A549 (cell line): Measurements from ENCODE around the gene CTU1. TPM values are rescaled to one million over a fixed set of nuclear protein-coding genes. Genes with fewer than 3 reads are reported as not detected.

ENCODE experiments used
- ATAC-seq, 2 experiments: fragments of 200-7000 bp in 1 of 2; fragments of >200 bp in 1 of 2; cut with Nextera tagmentation in 1 of 2; cut with Tn5 transposase in 1 of 2; 3 replicates each; pipeline versions ENCODE4 v1.8.0 to v1.9.1; 2018 to 2020; ENCODE audit warnings: mild to moderate bottlenecking in 1 of 2, moderate library complexity in 1 of 2
- CTCF ChIA-PET: fragments of 300-600 bp; sonication (Branson Sonifier 250); formaldehyde crosslinking; extraction: SDS; loops from one replicate; lab custom pipeline; 2021; ENCODE audit warnings: antibody characterized with exemption, inconsistent platforms; lab: Yijun Ruan, JAX
- POLR2A ChIA-PET: fragments of 350-600 bp; formaldehyde crosslinking; extraction: SDS; loops from one replicate; lab custom pipeline; 2021; ENCODE audit warnings: antibody characterized with exemption, inconsistent platforms; lab: Yijun Ruan, JAX
- DNase-seq, 2 experiments: peaks; one replicate each; pipeline versions ENCODE4 v3.0.0 to v3.0.0-alpha.2; 2011 to 2016; ENCODE audit warnings: low read depth in 1 of 2, low spot score in 1 of 2
- FAIRE-seq: peaks from 2 replicates; lab custom pipeline; 2011; peaks lifted over from hg19 to GRCh38; lab: Jason Lieb, UNC
- H3K27ac ChIP-seq, 2 experiments: fragments of >200 bp; sonication (Bioruptor Twin); formaldehyde crosslinking; 3 replicates each; pipeline ENCODE4 v1.5.1; 2016 to 2017
- H3K4me1 ChIP-seq: fragments of >200 bp; sonication (Bioruptor Twin); formaldehyde crosslinking; 3 replicates; pipeline ENCODE4 v1.6.1; 2016
- H3K4me2 ChIP-seq: fragments of >200 bp; sonication (Bioruptor Twin); formaldehyde crosslinking; 3 replicates; pipeline ENCODE4 v1.6.1; 2016
- H3K4me3 ChIP-seq: fragments of >200 bp; sonication (Bioruptor Twin); formaldehyde crosslinking; 3 replicates; pipeline ENCODE4 v1.5.1; 2016
- H3K9me3 ChIP-seq: fragments of >200 bp; sonication (Bioruptor Twin); formaldehyde crosslinking; 3 replicates; pipeline ENCODE4 v1.6.1; 2016
- CBX8 ChIP-seq: fragments of 200-600 bp; sonication (generic); IDR thresholded peaks from 2 replicates; pipeline ENCODE4 v1.6.1; 2016
- CEBPB ChIP-seq, 2 experiments: fragments of >200 bp in 1 of 2; sonication (Bioruptor Twin) in 1 of 2; formaldehyde crosslinking in 1 of 2; IDR thresholded peaks; 2 replicates each; pipeline ENCODE4 v1.6.1; 2012 to 2016
- CHD2 ChIP-seq: fragments of 150-350 bp; IDR thresholded peaks from 2 replicates; pipeline ENCODE4 v1.6.1; 2014; ENCODE audit warnings: low read length; ENCODE audit not compliant: partially characterized antibody
- CHD4 ChIP-seq: fragments of 200-600 bp; sonication (generic); IDR thresholded peaks from 2 replicates; pipeline ENCODE4 v1.6.1; 2016; ENCODE audit warnings: antibody characterized with exemption, mild to moderate bottlenecking, borderline replicate concordance
- CTCF ChIP-seq: fragments of >200 bp; sonication (Bioruptor Twin); formaldehyde crosslinking; IDR thresholded peaks from 3 replicates; pipeline ENCODE4 v1.5.1; 2016
- ELK1 ChIP-seq: fragments of 150-350 bp; IDR thresholded peaks from 2 replicates; pipeline ENCODE4 v1.6.1; 2014; ENCODE audit warnings: low read depth, mild to moderate bottlenecking, low read length
- FOSL2 ChIP-seq, 2 experiments: fragments of 450-650 bp in 1 of 2; fragments of >200 bp in 1 of 2; sonication (Bioruptor Twin) in 1 of 2; formaldehyde crosslinking; IDR thresholded peaks; 2 replicates each; pipeline versions ENCODE4 v1.5.0 to v1.6.1; 2016 to 2020; ENCODE audit warnings: mild to moderate bottlenecking in 1 of 2, moderate library complexity in 1 of 2
- GATA3 ChIP-seq: IDR thresholded peaks from 2 replicates; pipeline ENCODE4 v1.6.1; 2012; ENCODE audit warnings: borderline replicate concordance
- HES2 ChIP-seq: fragments of >200 bp; sonication (Bioruptor Twin); formaldehyde crosslinking; IDR thresholded peaks from 2 replicates; pipeline ENCODE4 v1.6.1; 2016
- HEYL ChIP-seq: fragments of 250-450 bp; sonication (Bioruptor Pico); IDR thresholded peaks from 2 replicates; pipeline ENCODE4 v1.8.0; 2021; ENCODE audit warnings: mild to moderate bottlenecking, moderate library complexity
- HOXA7 ChIP-seq: fragments of 250-450 bp; sonication (Bioruptor Pico); IDR thresholded peaks from 2 replicates; pipeline ENCODE4 v1.5.0; 2020; ENCODE audit warnings: mild to moderate bottlenecking, moderate library complexity
- HOXB13 ChIP-seq: fragments of 250-450 bp; sonication (Bioruptor Pico); IDR thresholded peaks from 2 replicates; pipeline ENCODE4 v1.5.0; 2020; ENCODE audit warnings: low read depth, mild to moderate bottlenecking, moderate library complexity
- JUN ChIP-seq, 2 experiments: fragments of >200 bp; sonication (Bioruptor Twin); formaldehyde crosslinking; IDR thresholded peaks; 2 replicates in 1 of 2; 3 replicates in 1 of 2; pipeline ENCODE4 v1.6.1; 2016 to 2017
- JUNB ChIP-seq: fragments of >200 bp; sonication (Bioruptor Twin); formaldehyde crosslinking; IDR thresholded peaks from 2 replicates; pipeline ENCODE4 v1.6.1; 2016
- KDM1A ChIP-seq: fragments of 200-600 bp; sonication (generic); IDR thresholded peaks from 2 replicates; pipeline ENCODE4 v1.6.1; 2016; ENCODE audit warnings: low read depth, mild to moderate bottlenecking
- MAX ChIP-seq: IDR thresholded peaks from 2 replicates; pipeline ENCODE4 v1.6.1; 2012
- MAZ ChIP-seq: fragments of 150-350 bp; IDR thresholded peaks from 2 replicates; pipeline ENCODE4 v1.6.1; 2014; ENCODE audit warnings: antibody characterized with exemption, low read depth, low read length, borderline replicate concordance
- NR3C1 ChIP-seq: fragments of >200 bp; sonication (Bioruptor Twin); formaldehyde crosslinking; IDR thresholded peaks from 3 replicates; pipeline ENCODE4 v1.6.1; 2017
- PBX3 ChIP-seq: IDR thresholded peaks from 2 replicates; pipeline ENCODE4 v1.6.1; 2012
- PHF8 ChIP-seq: fragments of 200-600 bp; sonication (generic); IDR thresholded peaks from 2 replicates; pipeline ENCODE4 v1.6.1; 2016; ENCODE audit warnings: low read depth, mild to moderate bottlenecking, antibody characterized with exemption, moderate library complexity, borderline replicate concordance
- RARB ChIP-seq: fragments of 250-450 bp; sonication (Bioruptor Pico); IDR thresholded peaks from 2 replicates; pipeline ENCODE4 v1.8.0; 2021; ENCODE audit warnings: mild to moderate bottlenecking, moderate library complexity
- RCOR1 ChIP-seq: fragments of 150-350 bp; IDR thresholded peaks from 2 replicates; pipeline ENCODE4 v1.6.1; 2014; ENCODE audit warnings: antibody characterized with exemption, low read length, low read depth
- SREBF2 ChIP-seq: fragments of 450-650 bp; IDR thresholded peaks from 2 replicates; pipeline ENCODE4 v1.6.1; 2014; ENCODE audit warnings: mild to moderate bottlenecking, moderate library complexity
- TFCP2L1 ChIP-seq: fragments of 250-450 bp; sonication (Bioruptor Pico); IDR thresholded peaks from 2 replicates; pipeline ENCODE4 v1.5.0; 2021; ENCODE audit warnings: mild to moderate bottlenecking
- TP53 ChIP-seq: fragments of 250-450 bp; sonication (Bioruptor Pico); IDR thresholded peaks from 2 replicates; pipeline ENCODE4 v1.5.0; 2021; ENCODE audit warnings: mild to moderate bottlenecking, moderate library complexity
- USF2 ChIP-seq: fragments of 450-650 bp; IDR thresholded peaks from 2 replicates; pipeline ENCODE4 v1.6.1; 2014; ENCODE audit warnings: antibody characterized with exemption
- ZC3H11A ChIP-seq: fragments of 450-650 bp; IDR thresholded peaks from 2 replicates; pipeline ENCODE4 v1.6.1; 2014; ENCODE audit warnings: antibody characterized with exemption, mild to moderate bottlenecking
- ZFP36 ChIP-seq: fragments of 450-650 bp; IDR thresholded peaks from 2 replicates; pipeline ENCODE4 v1.6.1; 2014; ENCODE audit warnings: borderline replicate concordance; ENCODE audit not compliant: partially characterized antibody
- whole genome bisulfite sequencing: methylation state at CpG from one replicate; pipeline ENCODE4 v1.1.6; 2017; ENCODE audit errors: missing lambda C conversion rate; 5-methylcytosine and 5-hydroxymethylcytosine counted together
- polyA plus RNA-seq, 4 experiments: library from polyadenylated mRNA; depleted of rRNA in 3 of 4; stranded (reverse); fragments of >200 nt; fragmentation: RNase III in 1 of 4; extraction: RNeasy Plus Mini Kit Qiagen cat#74134 plus additional on column Dnase treatment in 1 of 4; gene quantifications; 2 replicates in 3 of 4; 3 replicates in 1 of 4; pipeline ENCODE4 v1.2.3, GENCODE V29; 2011 to 2017

CTU1 gene
- polyA plus RNA-seq, 2 of the 4 experiments (the other 2 are of a cell fraction): 4.5 to 7.4 TPM

- Histone ChIP-seq H3K27ac (no peak overlapping the region), H3K4me1 (no peaks in the 10 kb centered on the region), H3K9me3 (peaks cover 19% of the 10 kb centered on the region), H3K4me3 (no peak overlapping the region), H3K4me2 (no peak overlapping the region)
- ChIA-PET POLR2A (no interaction called here), CTCF (interaction anchor here (0.6 to 1.6 kb wide), 3 partner anchors 26 to 147 kb away, joined by 3 to 4 read pairs (median 4); no protein-coding TSS in a partner anchor)
- no peak for ATAC-seq
- FAIRE-seq: no peak
- peak in 1 of 2 experiments; percentile 24 for DNase-seq
- WGBS: 51% methylated on average over 24 of the region's 24 CpGs
- TF ChIP-seq GATA3 (no peak), HEYL (CRISPR knock-in tag) (no peak), USF2 (no peak), ZFP36 (no peak), HOXB13 (CRISPR knock-in tag) (no peak)
- TF ChIP-seq, all 56 proteins: peak for 0
Measured at GRCh38 chr19:51131780-51132680, 23.8 kb upstream of the CTU1 start.

- CTCF ChIA-PET: interaction anchor here (0.8 to 1.4 kb wide), 4 partner anchors 10 to 109 kb away, joined by 3 to 4 read pairs (median 3); partner anchors contain the start of gene SIGLEC7
- H3K9me3 ChIP-seq: peaks cover 6% of the 10 kb centered on the region; the same call in 1 of the 3 replicates
- 22% methylated on average over 8 of the region's 8 CpGs for WGBS
- no peak for DNase-seq
- ATAC-seq: no peak
- no peak for TF ChIP-seq RCOR1
- no peak for TF ChIP-seq PBX3
- TF ChIP-seq CEBPB (IDR thresholded peaks at IDR 0.05): no peak
- no peak for TF ChIP-seq CBX8
- no peak for TF ChIP-seq CHD4
- TF ChIP-seq CTCF: no peak
- no peak for TF ChIP-seq ELK1
- no peak for TF ChIP-seq JUN (IDR thresholded peaks at IDR 0.05)
- TF ChIP-seq JUNB: no peak
- TF ChIP-seq HOXA7 (CRISPR knock-in tag): no peak
- TF ChIP-seq RARB: no peak
- TF ChIP-seq KDM1A: no peak
- TF ChIP-seq, all 56 proteins: peak for 0
- H3K4me1 ChIP-seq: no peaks in the 10 kb centered on the region
- H3K4me2 ChIP-seq: no peak overlapping the region
- no peak for FAIRE-seq
- no peak overlapping the region for H3K4me3 ChIP-seq
- POLR2A ChIA-PET: no interaction called here
- no peak overlapping the region for H3K27ac ChIP-seq
Measured at GRCh38 chr19:51129716-51130115, 21.5 kb upstream of the CTU1 start.

GRCh38 chr19:51128227-51128626 is 20.0 kb upstream of the CTU1 start:
- Histone ChIP-seq H3K27ac (no peak overlapping the region), H3K4me1 (no peaks in the 10 kb centered on the region), H3K4me3 (no peak overlapping the region), H3K9me3 (no peaks in the 10 kb centered on the region), H3K4me2 (no peak overlapping the region)
- DNase-seq (no peak), FAIRE-seq (no peak), ATAC-seq (peak in 1 of 2 experiments; percentile 14; a peak in 2 of 6 replicates)
- CTCF ChIA-PET: interaction anchor here (0.6 to 1.5 kb wide), 3 partner anchors 19 to 66 kb away, joined by 3 to 6 read pairs (median 3); no protein-coding TSS in a partner anchor
- POLR2A ChIA-PET: no interaction called here
- WGBS: 35% methylated on average over 7 of the region's 7 CpGs
- TF ChIP-seq RCOR1: no peak
- no peak for TF ChIP-seq ZFP36
- no peak for TF ChIP-seq TP53 (CRISPR knock-in tag)
- no peak for TF ChIP-seq RARB
- no peak for TF ChIP-seq MAX
- no peak for TF ChIP-seq FOSL2 (IDR thresholded peaks at IDR 0.05)
- no peak for TF ChIP-seq FOSL2 (CRISPR knock-in tag; IDR thresholded peaks at IDR 0.05)
- TF ChIP-seq GATA3: no peak
- no peak for TF ChIP-seq SREBF2
- TF ChIP-seq CBX8: no peak
- no peak for TF ChIP-seq TFCP2L1 (CRISPR knock-in tag)
- no peak for TF ChIP-seq MAZ
- TF ChIP-seq KDM1A: no peak
- TF ChIP-seq JUN (IDR thresholded peaks at IDR 0.05): no peak
- no peak for TF ChIP-seq NR3C1
- no peak for TF ChIP-seq CHD2
- TF ChIP-seq PHF8: no peak
- TF ChIP-seq ZC3H11A: no peak
- TF ChIP-seq HES2: no peak
